DMS53 treated with DMSO at 0.1 percent for 48 hours (cell line): ENCODE data around the gene RANBP3.
"Not testable (repeated sequence)": the region's sequence is repeated elsewhere in the genome, so short reads cannot be mapped to it uniquely, and the experiment has no call there.

Experiments used
- DNase-seq: peaks from one replicate; lab custom pipeline; 2025; ENCODE audit not compliant: unreplicated experiment; lab: John Stamatoyannopoulos, UW

The RANBP3 gene

GRCh38 chr19:6006896-6007295 lies 29.0 kb upstream of the RANBP3 start:
- no peak for DNase-seq

DNA sequence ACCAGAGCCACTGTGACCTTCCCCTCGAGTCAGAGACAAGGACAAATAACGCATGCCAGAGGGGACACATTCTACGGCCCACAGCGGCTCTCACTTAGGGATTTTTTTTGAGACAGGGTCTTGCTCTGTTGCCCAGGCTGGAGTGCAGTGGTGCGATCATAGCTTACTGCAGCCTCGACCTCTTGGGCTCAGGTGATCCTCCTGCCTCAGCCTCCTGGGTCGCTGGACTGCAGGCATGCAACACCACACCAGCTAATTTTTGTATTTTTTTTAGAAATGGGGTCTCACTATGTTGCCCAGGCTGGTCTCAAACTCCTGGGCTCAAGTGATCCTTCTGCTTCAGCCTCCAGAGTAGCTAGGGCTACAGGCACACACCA lies 28.1 kb upstream of the RANBP3 start:
- not testable (repeated sequence) for DNase-seq

- DNase-seq = no peak
Observed at GRCh38 chr19:6005321-6006069, 27.6 kb upstream of the RANBP3 start.

- DNase-seq = no peak
Observed at GRCh38 chr19:6003976-6004375, 26.0 kb upstream of the RANBP3 start.

DNA sequence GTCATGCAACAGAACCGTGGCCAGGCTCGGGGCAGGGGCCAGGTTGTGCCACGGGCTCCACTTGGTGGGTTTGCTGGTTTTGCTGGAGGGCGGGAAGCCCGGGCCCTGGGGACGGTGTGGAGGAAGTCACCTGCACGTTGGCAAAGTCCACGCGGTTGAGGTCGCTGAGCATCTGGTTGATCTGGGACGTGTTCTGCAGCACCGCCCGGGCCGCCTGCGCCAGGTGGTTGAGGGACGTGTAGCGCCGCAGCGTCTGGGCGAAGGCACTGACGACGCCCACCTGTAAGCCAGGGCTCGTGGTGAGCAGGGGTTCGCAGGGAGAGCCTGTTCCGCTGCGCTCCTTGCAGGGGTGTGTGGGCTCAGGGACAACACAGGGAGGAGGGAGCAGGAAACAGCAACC lies 24.7 kb upstream of the RANBP3 start:
- DNase-seq = no peak

- no peak for DNase-seq
Observed at GRCh38 chr19:6000228-6000847, 22.4 kb upstream of the RANBP3 start.

- DNase-seq = no peak
Observed at GRCh38 chr19:5999693-6000092, 21.8 kb upstream of the RANBP3 start.

GRCh38 chr19:5997371-5997770 lies 19.4 kb upstream of the RANBP3 start:
- DNase-seq = no peak

DNA sequence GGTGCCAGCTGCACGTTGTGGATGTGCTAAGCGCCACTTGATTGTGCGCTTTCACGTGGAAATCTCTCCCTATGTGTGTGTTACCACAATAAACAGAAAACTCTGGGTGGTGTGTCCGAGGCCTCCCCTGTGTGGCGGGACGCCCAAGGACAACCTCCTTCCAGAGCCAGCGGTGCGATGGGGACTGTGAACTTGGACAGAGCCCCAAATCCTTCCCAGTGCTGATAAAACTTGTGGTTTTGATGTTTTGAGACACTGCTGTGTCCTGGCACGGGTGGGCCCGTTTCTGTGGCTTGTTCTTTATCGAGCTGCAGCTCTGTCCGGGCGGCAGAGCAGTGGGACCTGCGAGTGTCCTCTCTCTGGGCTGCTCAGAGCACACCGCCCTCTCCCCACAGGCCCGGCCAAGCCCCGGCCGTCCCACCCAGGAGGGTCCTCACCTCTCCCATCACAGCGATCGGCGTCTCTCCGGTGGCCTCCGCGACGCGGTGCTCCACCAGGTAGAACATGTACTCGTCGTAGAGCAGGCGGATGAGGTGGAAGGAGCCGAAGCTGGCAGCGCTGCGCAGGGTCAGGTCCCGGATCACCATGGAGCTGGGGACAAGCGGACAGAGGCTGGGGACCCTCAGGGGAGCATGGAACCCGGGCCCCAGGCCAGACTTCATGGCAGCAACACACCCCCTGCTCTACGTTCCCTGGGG lies 18.8 kb upstream of the RANBP3 start:
- DNase-seq = no peak

- no peak for DNase-seq
Observed at GRCh38 chr19:5996102-5996501, 18.2 kb upstream of the RANBP3 start.

GRCh38 chr19:5995606-5996005 lies 17.7 kb upstream of the RANBP3 start:
- DNase-seq = no peak

GRCh38 chr19:5994405-5995165 lies 16.6 kb upstream of the RANBP3 start:
- DNase-seq = no peak

DNA sequence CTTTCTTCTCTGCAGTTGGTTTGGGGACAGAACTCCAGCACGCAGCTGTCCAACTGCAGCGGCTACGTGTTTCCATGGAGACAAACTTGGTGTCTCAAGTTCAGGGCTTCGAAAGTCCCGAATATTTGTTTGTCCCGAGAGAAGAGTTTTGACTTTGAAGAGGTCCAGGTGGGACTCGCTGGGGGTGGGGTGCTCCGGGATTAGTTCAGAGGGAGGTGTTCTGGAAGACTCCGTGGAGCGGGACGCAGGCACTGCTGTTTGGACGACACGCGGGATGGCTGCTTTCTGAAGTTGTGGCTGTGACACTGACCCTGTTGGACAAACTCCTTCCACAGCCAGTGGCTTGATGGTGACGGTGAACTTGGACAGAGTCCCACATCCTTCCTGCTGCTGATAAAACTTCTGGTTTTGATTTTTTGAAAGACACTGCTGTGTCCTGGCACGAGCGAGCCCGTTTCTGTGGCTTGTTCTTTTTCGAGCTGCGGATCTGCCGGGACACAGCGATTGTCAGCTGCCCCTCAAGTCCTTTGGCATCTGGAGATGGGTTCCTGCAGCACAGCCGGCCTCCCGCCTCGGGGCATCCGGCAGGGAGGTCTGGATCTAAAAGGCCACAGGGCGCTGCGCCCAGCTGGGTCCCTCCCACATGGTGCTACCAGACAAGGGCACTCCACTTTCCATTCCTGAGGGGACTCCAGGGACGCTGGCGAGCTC lies 15.9 kb upstream of the RANBP3 start:
- DNase-seq = no peak

- no peak for DNase-seq
Observed at GRCh38 chr19:5993201-5993600, 15.3 kb upstream of the RANBP3 start.

DNA sequence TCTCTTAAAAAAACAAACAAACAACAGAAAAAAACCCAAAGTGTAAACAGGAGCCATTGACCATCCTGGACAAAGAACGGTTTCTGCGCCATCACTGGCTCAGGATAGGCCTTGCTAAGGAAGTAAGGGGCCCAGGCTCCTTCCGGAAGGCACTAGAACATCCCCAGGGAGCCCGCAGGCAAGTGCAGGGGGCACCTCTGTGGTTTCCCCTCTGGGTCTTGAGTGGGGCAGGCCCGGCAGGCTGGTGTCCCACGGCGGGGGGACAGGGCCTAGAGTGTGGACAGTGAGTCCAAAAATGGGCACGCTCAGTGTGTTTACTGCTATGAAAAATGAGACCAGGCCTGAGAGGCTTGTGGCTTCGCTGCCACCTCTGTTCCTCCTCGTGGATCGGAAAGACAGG lies 14.8 kb upstream of the RANBP3 start:
- no peak for DNase-seq

DNA sequence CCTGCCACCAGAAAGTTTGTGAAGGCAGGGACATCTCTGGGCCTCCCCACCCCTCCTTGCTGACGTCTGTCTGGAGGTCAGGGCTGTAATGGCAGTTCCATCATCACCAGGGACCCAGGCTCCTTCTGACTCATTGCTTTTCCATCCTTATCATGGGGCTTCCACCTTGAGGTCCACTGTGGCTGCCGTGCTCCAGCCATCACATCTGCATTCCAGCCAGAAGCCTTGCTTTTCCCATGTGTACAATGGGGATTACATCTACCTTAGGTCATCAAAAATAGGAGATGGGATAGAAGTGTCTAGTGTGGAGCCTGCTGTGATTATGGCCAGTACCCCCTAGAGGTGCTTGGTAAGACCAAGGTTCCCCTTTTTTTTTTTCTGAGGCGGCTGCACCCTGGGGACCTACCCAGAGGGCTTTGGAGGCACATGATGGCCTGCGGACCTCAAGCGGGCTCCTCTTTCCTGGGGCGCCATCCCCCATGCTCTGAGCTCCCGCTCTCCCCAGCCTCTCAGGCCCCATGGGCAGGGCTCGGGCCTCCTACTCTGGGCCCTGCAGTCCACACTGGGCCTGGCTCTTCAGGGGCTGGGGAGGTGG lies 13.4 kb upstream of the RANBP3 start:
- DNase-seq = no peak

DNA sequence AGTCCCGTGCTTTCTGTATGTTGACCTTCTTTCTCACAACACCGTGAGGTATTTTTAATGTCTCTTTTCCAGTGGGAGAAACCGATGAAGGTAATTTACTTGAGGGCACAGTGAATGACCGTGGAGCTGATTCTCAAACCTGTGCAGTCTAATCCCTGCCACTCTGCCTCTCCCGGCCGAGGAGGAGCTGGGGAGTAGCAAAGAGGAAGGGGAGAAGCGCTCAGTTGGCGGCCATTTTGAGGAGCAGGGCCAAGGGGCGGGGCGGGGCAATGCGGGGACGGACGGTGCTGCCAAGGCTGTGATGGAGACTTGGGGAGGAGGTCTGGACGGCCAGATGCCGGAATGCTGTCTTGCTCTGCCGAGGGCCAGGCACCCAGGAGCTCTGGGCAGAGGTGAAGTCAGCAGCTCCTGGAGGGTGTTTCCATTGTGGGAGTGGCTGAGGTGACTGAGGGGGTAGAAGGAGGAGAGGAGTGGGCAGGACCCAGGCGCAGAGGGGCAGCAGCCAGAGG lies 12.4 kb upstream of the RANBP3 start:
- DNase-seq = no peak

DNA sequence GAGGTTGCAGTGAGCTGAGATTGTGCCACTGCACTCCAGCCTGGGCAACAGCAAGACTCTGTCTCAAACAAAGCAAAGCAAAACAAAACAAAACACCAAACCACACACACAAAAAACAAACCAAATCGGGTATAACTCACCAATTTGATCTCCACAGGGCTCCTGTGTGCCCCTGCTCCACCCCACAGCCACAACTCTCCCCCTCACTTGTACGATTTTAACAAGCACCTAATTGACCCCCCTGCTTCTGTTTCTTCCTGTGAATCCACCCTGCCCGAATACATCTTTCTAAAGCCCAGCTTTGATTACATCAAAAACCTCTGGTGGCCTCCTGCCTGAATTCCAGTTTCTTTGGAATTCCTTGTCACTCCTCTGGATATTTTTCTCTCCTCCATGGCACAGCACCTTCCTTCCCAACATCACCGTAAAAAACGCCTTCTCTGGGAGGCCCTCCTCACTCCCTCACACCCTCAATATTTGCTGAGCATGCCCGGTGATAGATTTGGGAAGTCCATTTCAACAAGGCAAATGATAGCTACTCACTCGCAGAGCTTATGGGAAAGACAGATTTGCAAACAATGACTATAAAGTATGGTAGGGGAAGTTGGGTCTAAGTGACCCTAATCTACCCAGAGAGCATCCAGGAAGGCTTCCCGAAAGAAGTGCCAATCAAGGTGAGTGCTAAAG lies 11.6 kb upstream of the RANBP3 start:
- no peak for DNase-seq

DNA sequence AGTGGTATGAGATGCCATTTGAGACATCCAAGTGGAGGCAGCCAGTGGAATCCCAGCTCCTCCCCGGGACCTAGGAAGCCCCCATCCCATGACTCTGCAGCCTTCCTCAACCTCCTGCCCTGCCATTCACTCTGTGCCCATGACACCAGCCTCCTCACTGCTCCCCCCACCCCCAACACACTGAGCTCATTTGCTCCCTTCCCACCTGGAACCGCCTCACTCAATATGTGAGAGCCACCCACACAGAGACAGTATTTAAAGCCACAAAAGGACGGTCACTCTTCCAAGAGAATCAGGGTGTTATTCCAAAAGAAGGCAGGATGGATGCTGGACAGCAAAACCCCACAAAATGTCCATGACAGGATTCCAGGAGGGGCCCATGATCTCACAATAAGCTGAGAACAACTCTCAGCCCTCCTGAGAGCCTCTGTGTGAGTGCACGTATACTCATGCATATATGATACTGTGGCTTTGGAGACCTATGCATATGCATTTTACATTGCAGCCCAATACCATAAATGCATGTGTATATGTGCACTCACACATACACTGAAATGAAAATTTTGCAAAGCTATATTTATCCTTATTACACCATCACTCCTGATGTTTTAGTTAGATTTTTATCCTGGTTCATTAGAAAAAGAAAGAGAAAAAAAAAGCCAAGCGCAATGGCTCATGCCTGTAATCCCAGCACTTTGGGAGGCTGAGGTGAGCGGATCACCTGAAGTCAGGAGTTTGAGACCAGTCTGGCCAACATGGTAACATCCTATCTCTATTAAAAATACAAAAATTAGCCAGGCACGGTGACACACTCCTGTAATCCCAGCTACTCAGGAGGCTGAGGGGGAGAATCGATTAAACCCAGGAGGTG lies 10.8 kb upstream of the RANBP3 start:
- DNase-seq = no peak
